Measurements from ENCODE around the gene LRRC39. TPM values are rescaled to one million over a fixed set of nuclear protein-coding genes. Genes with fewer than 3 reads are reported as not detected.
"Not testable (repeated sequence)": the region's sequence is repeated elsewhere in the genome, so short reads cannot be mapped to it uniquely, and the experiment has no call there.

Gene LRRC39
- total RNA-seq, 4 donors from 2014 or later, result 0.48 to 2.6 (median 0.82) TPM; not detected in 1

DNA sequence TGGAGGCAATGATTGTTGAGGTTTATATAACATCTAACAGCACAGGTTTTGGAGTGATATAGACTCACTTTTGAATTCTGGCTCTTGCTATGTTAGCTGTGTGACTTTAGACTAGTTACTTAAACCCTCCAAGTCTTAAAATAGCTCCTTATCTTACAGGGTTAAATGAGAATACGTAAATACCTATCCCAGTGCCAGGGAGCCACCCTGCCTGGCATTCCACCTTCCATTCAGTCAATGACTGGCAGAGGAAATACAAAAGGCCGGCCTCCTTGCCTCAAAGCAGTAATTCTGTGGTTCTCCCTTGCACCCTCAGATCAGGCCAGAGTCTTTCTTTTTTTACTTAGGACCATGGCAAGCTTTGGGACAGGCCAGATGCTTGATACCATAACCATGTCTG is 39.8 kb upstream of the LRRC39 start:
- WGBS, 2 donors (ENCODE audit: low coverage in 1 of 2), result 90 to 100% methylated on average over 1 to 2 of the region's 2 CpGs
- H3K36me3 ChIP-seq, result peaks cover 0 to 42% (median 20%) of the 10 kb centered on the region in 4 donors
- no peak for TF ChIP-seq EP300 (IDR thresholded peaks at IDR 0.05; ENCODE audit: low read depth)
- TF ChIP-seq, protein P1, sequence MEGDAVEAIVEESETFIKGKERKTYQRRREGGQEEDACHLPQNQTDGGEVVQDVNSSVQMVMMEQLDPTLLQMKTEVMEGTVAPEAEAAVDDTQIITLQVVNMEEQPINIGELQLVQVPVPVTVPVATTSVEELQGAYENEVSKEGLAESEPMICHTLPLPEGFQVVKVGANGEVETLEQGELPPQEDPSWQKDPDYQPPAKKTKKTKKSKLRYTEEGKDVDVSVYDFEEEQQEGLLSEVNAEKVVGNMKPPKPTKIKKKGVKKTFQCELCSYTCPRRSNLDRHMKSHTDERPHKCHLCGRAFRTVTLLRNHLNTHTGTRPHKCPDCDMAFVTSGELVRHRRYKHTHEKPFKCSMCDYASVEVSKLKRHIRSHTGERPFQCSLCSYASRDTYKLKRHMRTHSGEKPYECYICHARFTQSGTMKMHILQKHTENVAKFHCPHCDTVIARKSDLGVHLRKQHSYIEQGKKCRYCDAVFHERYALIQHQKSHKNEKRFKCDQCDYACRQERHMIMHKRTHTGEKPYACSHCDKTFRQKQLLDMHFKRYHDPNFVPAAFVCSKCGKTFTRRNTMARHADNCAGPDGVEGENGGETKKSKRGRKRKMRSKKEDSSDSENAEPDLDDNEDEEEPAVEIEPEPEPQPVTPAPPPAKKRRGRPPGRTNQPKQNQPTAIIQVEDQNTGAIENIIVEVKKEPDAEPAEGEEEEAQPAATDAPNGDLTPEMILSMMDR (IDR thresholded peaks at IDR 0.05), result no peak
- TF ChIP-seq POLR2A (IDR thresholded peaks at IDR 0.05), result no peak
- no peak for TF ChIP-seq POLR2AphosphoS5 (IDR thresholded peaks at IDR 0.05)

DNA sequence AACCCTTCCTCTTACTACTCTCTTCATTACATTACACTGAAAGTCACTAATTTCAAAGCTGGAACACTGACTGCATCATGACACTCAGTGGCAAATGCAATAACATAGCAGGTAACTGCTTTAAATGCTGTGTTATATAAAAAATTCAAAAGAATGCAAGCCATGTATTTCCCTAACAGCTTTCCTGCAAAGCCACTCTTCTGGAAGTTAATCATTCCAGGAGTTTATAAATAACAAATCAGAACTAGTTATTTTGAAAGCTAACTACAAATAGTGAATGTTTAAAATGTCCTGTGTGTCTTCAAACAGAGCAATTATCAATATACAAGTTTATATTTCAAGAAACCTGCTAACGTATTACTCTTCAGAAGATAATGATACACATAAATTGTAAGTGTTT is 37.0 kb upstream of the LRRC39 start:
- Histone ChIP-seq H3K36me3 (peaks cover 0 to 57% (median 21%) of the 10 kb centered on the region in 4 donors), H3K27me3 (no peaks in the 10 kb centered on the region), H3K9me3 (no peaks in the 10 kb centered on the region), H3K4me1 (no peaks in the 10 kb centered on the region), H3K4me3 (no peak overlapping the region), H3K27ac (no peak overlapping the region)
- DNase-seq, result no peak
- WGBS, 2 donors (ENCODE audit: low coverage in 1 of 2), result 80% methylated on average over 1 of the region's 1 CpG; no CpG with 5 or more reads in 1 of the 2 donors
- intact Hi-C loops (cut with DNase I; ENCODE audit: low total_unique reads), result no loop called here
- in situ Hi-C loops (cut with MboI; ENCODE audit: low pct_ligation_motif_present in 1 of 4, low pct_unique_long_range_greater_than_20kb in 1 of 4, low sequenced_read_pairs in 3 of 4), result no loop called here
- TF ChIP-seq POLR2A (IDR thresholded peaks at IDR 0.05), result no peak
- no peak for TF ChIP-seq POLR2AphosphoS5 (IDR thresholded peaks at IDR 0.05)
- TF ChIP-seq EP300 (IDR thresholded peaks at IDR 0.05; ENCODE audit: low read depth), result no peak

More for the DNA sequence above, 39.8 kb upstream of the LRRC39 start:
- intact Hi-C loops (cut with DNase I; ENCODE audit: low total_unique reads), result no loop called here
- no peak overlapping the region for H3K4me3 ChIP-seq
- H3K9me3 ChIP-seq, result no peaks in the 10 kb centered on the region
- H3K27ac ChIP-seq, result no peak overlapping the region
- H3K4me1 ChIP-seq, result no peaks in the 10 kb centered on the region
- DNase-seq, result no peak
- in situ Hi-C loops (cut with MboI; ENCODE audit: low pct_ligation_motif_present in 1 of 4, low pct_unique_long_range_greater_than_20kb in 1 of 4, low sequenced_read_pairs in 3 of 4), result no loop called here
- no peaks in the 10 kb centered on the region for H3K27me3 ChIP-seq

DNA sequence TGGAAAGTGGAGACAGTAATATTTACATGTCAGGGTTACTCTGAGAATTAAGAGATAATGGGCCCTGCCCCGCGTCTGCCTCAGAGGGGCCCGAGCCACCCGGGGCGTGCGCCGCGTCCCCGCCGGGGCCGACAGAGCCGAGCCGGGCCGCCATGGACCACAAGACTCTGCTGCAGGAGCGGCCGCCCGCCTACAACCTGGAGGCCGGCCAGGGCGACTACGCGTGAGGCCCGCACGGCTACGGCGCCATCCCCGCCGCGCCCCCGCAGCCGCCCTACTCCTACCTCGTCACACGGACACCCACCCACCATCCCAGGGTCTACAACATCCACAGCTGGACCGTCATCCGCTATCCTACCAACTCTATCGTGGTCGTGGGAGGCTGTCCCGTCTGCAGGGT is 35.1 kb upstream of the LRRC39 start:
- WGBS, 2 donors (ENCODE audit: low coverage in 1 of 2), result 97% methylated on average over 37 of the region's 37 CpGs; no CpG with 5 or more reads in 1 of the 2 donors
- no peaks in the 10 kb centered on the region for H3K9me3 ChIP-seq
- no peaks in the 10 kb centered on the region for H3K27me3 ChIP-seq
- intact Hi-C loops (cut with DNase I; ENCODE audit: low total_unique reads), result no loop called here
- no peak overlapping the region for H3K4me3 ChIP-seq
- TF ChIP-seq EP300 (IDR thresholded peaks at IDR 0.05; ENCODE audit: low read depth), result no peak
- TF ChIP-seq, protein P1 (IDR thresholded peaks at IDR 0.05), result no peak
- no peak for TF ChIP-seq POLR2AphosphoS5 (IDR thresholded peaks at IDR 0.05)
- TF ChIP-seq POLR2A (IDR thresholded peaks at IDR 0.05), result no peak
- in situ Hi-C loops (cut with MboI; ENCODE audit: low pct_ligation_motif_present in 1 of 4, low pct_unique_long_range_greater_than_20kb in 1 of 4, low sequenced_read_pairs in 3 of 4), result no loop called here
- no peak for DNase-seq
- H3K36me3 ChIP-seq, result peaks cover 0 to 51% (median 25%) of the 10 kb centered on the region in 4 donors
- no peaks in the 10 kb centered on the region for H3K4me1 ChIP-seq
- H3K27ac ChIP-seq, result no peak overlapping the region

DNA sequence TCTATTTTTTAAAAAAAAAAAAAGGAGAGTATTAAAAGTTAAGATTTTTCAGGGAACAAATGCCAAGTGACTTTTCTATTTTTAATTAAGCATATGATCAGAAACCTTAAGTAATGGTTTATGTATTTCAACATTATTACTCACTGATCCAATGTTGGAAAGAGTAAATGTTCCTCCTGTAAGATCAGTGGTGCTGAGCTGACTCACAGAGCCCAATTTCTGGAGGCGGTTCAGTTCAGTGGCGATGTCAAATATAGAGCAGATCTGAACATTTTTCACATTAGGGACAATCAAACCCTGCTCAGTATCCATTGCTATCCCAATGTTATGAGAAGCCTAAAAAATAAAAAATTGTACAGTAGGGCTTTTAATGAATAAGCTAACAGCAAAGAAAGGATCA is 28.2 kb upstream of the LRRC39 start:
- H3K36me3 ChIP-seq, result peaks cover 0 to 49% (median 19%) of the 10 kb centered on the region in 4 donors

DNA sequence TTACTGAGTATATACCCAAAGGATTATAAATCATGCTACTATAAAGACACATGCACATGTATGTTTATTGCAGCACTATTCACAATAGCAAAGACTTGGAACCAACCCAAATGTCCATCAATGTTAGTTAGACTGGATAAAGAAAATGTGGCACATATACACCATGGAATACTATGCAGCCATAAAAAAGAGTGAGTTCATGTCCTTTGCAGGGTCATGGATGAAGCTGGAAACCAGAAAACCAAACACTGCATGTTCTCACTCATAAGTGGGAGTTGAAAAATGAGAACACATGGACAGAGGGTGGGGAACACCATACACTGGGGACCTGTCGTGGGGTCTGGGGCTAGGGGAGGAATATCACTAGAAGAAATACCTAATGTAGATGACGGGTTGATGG is 27.5 kb upstream of the LRRC39 start:
- H3K27ac ChIP-seq; H3K27me3 ChIP-seq; intact Hi-C loops (cut with DNase I; ENCODE audit: low total_unique reads); H3K4me3 ChIP-seq; DNase-seq; in situ Hi-C loops (cut with MboI; ENCODE audit: low pct_ligation_motif_present in 1 of 4, low pct_unique_long_range_greater_than_20kb in 1 of 4, low sequenced_read_pairs in 3 of 4); H3K9me3 ChIP-seq; H3K4me1 ChIP-seq: not testable (repeated sequence)
- peaks cover 0 to 53% (median 19%) of the 10 kb centered on the region in 4 donors for H3K36me3 ChIP-seq
- 94 to 98% methylated on average over 2 of the region's 2 CpGs for WGBS, 2 donors (ENCODE audit: low coverage in 1 of 2)

More for the DNA sequence above, 28.2 kb upstream of the LRRC39 start:
- intact Hi-C loops (cut with DNase I; ENCODE audit: low total_unique reads), result no loop called here
- in situ Hi-C loops (cut with MboI; ENCODE audit: low pct_ligation_motif_present in 1 of 4, low pct_unique_long_range_greater_than_20kb in 1 of 4, low sequenced_read_pairs in 3 of 4), result no loop called here
- H3K4me3 ChIP-seq, result no peak overlapping the region
- H3K27ac ChIP-seq, result no peak overlapping the region
- peaks cover 4% of the 10 kb centered on the region in 2 donors for H3K9me3 ChIP-seq
- H3K4me1 ChIP-seq, result peaks cover 0 to 3% (median 0%) of the 10 kb centered on the region in 4 donors
- TF ChIP-seq POLR2A (IDR thresholded peaks at IDR 0.05) (no peak), POLR2AphosphoS5 (IDR thresholded peaks at IDR 0.05) (no peak), EP300 (IDR thresholded peaks at IDR 0.05; ENCODE audit: low read depth) (no peak)
- TF ChIP-seq, protein P1 (IDR thresholded peaks at IDR 0.05), result no peak
- WGBS, 2 donors (ENCODE audit: low coverage in 1 of 2), result 97 to 100% methylated on average over 2 of the region's 2 CpGs
- no peaks in the 10 kb centered on the region for H3K27me3 ChIP-seq
- DNase-seq, result no peak

DNA sequence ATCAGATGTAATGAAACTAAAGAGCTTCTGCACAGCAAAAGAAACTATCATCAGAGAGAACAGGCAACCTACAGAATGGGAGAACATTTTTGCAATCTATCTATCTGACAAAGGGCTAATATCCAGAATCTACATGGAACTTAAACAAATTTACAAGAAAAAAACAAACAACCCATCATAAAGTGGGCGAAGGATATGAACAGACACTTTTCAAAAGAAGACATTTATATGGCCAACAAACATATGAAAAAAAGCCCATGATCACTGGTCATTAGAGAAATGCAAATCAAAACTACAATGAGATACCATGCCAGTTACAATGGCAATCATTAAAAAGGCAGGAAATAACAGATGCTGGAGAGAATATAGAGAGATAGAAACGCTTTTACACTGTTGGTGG is 27.0 kb upstream of the LRRC39 start:
- peaks cover 0 to 52% (median 19%) of the 10 kb centered on the region in 4 donors for H3K36me3 ChIP-seq
- intact Hi-C loops (cut with DNase I; ENCODE audit: low total_unique reads), result not testable (repeated sequence)
- WGBS, 2 donors (ENCODE audit: low coverage in 1 of 2), result 98 to 100% methylated on average over 2 of the region's 2 CpGs

More for the DNA sequence above, 27.0 kb upstream of the LRRC39 start:
- H3K27me3 ChIP-seq; H3K4me3 ChIP-seq; H3K4me1 ChIP-seq; H3K27ac ChIP-seq; in situ Hi-C loops (cut with MboI; ENCODE audit: low pct_ligation_motif_present in 1 of 4, low pct_unique_long_range_greater_than_20kb in 1 of 4, low sequenced_read_pairs in 3 of 4); H3K9me3 ChIP-seq; DNase-seq: not testable (repeated sequence)

All from transverse colon (tissue), 4 donors.